GM12878 (cell line): ENCODE measurements around the gene EFCAB13. TPM values are rescaled to one million over a fixed set of nuclear protein-coding genes. Genes with fewer than 3 reads are reported as not detected.

ENCODE experiments used
- BHLHE40 ChIP-seq, 2 experiments: fragments of 450-650 bp in 1 of 2; IDR thresholded peaks; 2 replicates each; pipeline ENCODE4 v1.6.1; 2011 to 2017; ENCODE audit warnings: low read depth in 2 of 2, borderline replicate concordance in 1 of 2, improper control_type of control experiment in 1 of 2, low read length in 1 of 2, mild to moderate bottlenecking in 1 of 2
- CBX3 ChIP-seq: fragments of 200-600 bp; sonication (generic); IDR thresholded peaks from 2 replicates; pipeline ENCODE4 v1.6.1; 2016; ENCODE audit warnings: low read depth, borderline replicate concordance
- ESRRA ChIP-seq: IDR thresholded peaks from 2 replicates; pipeline ENCODE4 v1.6.1; 2012; ENCODE audit warnings: mild to moderate bottlenecking, low read length, improper control_type of control experiment
- GATAD2B ChIP-seq: fragments of 450-650 bp; conservative IDR thresholded peaks from 2 replicates; pipeline ENCODE4 v1.6.1; 2017; ENCODE audit warnings: low read depth, mild to moderate bottlenecking, moderate library complexity
- IRF5 ChIP-seq: fragments of 450-650 bp; IDR thresholded peaks from 2 replicates; pipeline ENCODE4 v1.6.1; 2017; ENCODE audit warnings: borderline replicate concordance
- MYC ChIP-seq: IDR thresholded peaks from 2 replicates; pipeline ENCODE4 v1.6.1; 2011; ENCODE audit warnings: mild to moderate bottlenecking, low read length, moderate library complexity, inconsistent platforms; ENCODE audit not compliant: insufficient read depth, insufficient replicate concordance, insufficient read length, severe bottlenecking
- PAX5 ChIP-seq: IDR thresholded peaks from 2 replicates; pipeline ENCODE4 v1.6.1; 2011; ENCODE audit warnings: low read depth, low read length, borderline replicate concordance
- PAX8 ChIP-seq: fragments of 450-650 bp; IDR thresholded peaks from 2 replicates; pipeline ENCODE4 v1.6.1; 2017; ENCODE audit warnings: mild to moderate bottlenecking, moderate library complexity
- PKNOX1 ChIP-seq: fragments of 450-650 bp; IDR thresholded peaks from 2 replicates; pipeline ENCODE4 v1.6.1; 2016; ENCODE audit warnings: mild to moderate bottlenecking
- RB1 ChIP-seq: fragments of 450-650 bp; formaldehyde crosslinking; IDR thresholded peaks from 2 replicates; pipeline ENCODE4 v1.6.1; 2017; ENCODE audit warnings: mild to moderate bottlenecking, borderline replicate concordance
- SMAD5 ChIP-seq: IDR thresholded peaks from 2 replicates; pipeline ENCODE4 v1.6.1; 2016; ENCODE audit warnings: antibody characterized with exemption, low read depth
- SP1 ChIP-seq: IDR thresholded peaks from one replicate; pipeline ENCODE4 v1.6.1; 2011; ENCODE audit warnings: low read depth, low read length
- SREBF1 ChIP-seq: IDR thresholded peaks from 2 replicates; pipeline ENCODE4 v1.6.1; 2012; ENCODE audit warnings: mild to moderate bottlenecking, low read length
- TAF1 ChIP-seq: IDR thresholded peaks from 2 replicates; pipeline ENCODE4 v1.6.1; 2011; ENCODE audit warnings: mild to moderate bottlenecking, low read depth, low read length, borderline replicate concordance
- WRNIP1 ChIP-seq: IDR thresholded peaks from 2 replicates; pipeline ENCODE4 v1.6.1; 2011; ENCODE audit warnings: low read depth, low read length, improper control_type of control experiment, borderline replicate concordance
- ZNF207 ChIP-seq: fragments of 450-650 bp; IDR thresholded peaks from 2 replicates; pipeline ENCODE4 v1.6.1; 2014; ENCODE audit warnings: antibody characterized with exemption, mild to moderate bottlenecking, borderline replicate concordance
- ZNF592 ChIP-seq: fragments of 450-650 bp; IDR thresholded peaks from 2 replicates; pipeline ENCODE4 v1.6.1; 2017; ENCODE audit warnings: mild to moderate bottlenecking, moderate library complexity
- ZNF622 ChIP-seq: fragments of 450-650 bp; IDR thresholded peaks from 2 replicates; pipeline ENCODE4 v1.6.1; 2017; ENCODE audit warnings: mild to moderate bottlenecking, inconsistent platforms
- ZSCAN29 ChIP-seq: fragments of 450-650 bp; IDR thresholded peaks from 2 replicates; pipeline ENCODE4 v1.6.1; 2017; ENCODE audit warnings: mild to moderate bottlenecking, moderate library complexity
- polyA plus RNA-seq, 11 experiments: library from polyadenylated mRNA; depleted of rRNA in 4 of 11; unstranded in 6 of 11; stranded (reverse) in 5 of 11; fragments of >200 nt; fragmentation: Nextera tagmentation in 4 of 11; fragmentation: Illumina TruSeq in 1 of 11; extraction: Ambion mirVana in 4 of 11; extraction: Trizol in 1 of 11; gene quantifications; 1 replicate in 1 of 11; 2 replicates in 10 of 11; pipeline versions ENCODE4 v1.2.1 to v1.2.3, GENCODE V29; 2011 to 2016; ENCODE audit warnings: inconsistent platforms in 2 of 11, missing spikeins in 2 of 11, low read depth in 1 of 11
- total RNA-seq, 4 experiments: library from RNA; depleted of rRNA in 3 of 4; stranded (reverse); fragments of >200 nt in 3 of 4; fragmentation: Illumina TruSeq in 1 of 4; extraction: Trizol in 1 of 4; gene quantifications; 2 replicates each; pipeline versions ENCODE4 v1.2.1 to v1.2.3, GENCODE V29; 2013 to 2021
- TF ChIP-seq, protein P1 (sequence below), 3 experiments: IDR thresholded peaks in 2 of 3; conservative IDR thresholded peaks in 1 of 3; 2 replicates each; pipeline ENCODE4 v1.5.1; 2011; ENCODE audit warnings: low read depth in 3 of 3, low read length in 3 of 3, mild to moderate bottlenecking in 3 of 3, control low read depth in 2 of 3, moderate library complexity in 2 of 3, inconsistent platforms in 1 of 3, mixed read lengths in 1 of 3; ENCODE audit not compliant: control insufficient read depth in 2 of 3, insufficient read depth in 1 of 3; ENCODE audit errors: extremely low read depth in 1 of 3
- TF ChIP-seq, protein P2 (sequence below): IDR thresholded peaks from 2 replicates; pipeline ENCODE4 v1.6.1; 2012; ENCODE audit warnings: low read depth, low read length, improper control_type of control experiment

Gene EFCAB13
- total and polyA plus RNA-seq, 10 of the 15 experiments (the other 5 are each of a cell fraction or from before 2014, with no cell fraction given): 0.90 to 8.7 (median 5.0) TPM

- TF ChIP-seq PKNOX1 (peak; percentile 73), SREBF1 (no peak), WRNIP1 (no peak), RB1 (no peak), ZNF207 (no peak; the same call in 1 of the 2 replicates), ZNF622 (no peak), ZNF592 (peak; percentile 98), SMAD5 (0 out of 2 replicates have a peak, but pooled peaks have one; percentile 60), ZSCAN29 (no peak), GATAD2B (peak; percentile 93), PAX5 (peak; percentile 49), TAF1 (no peak), PAX8 (no peak), IRF5 (no peak), SP1 (no peak), MYC (no peak), CBX3 (no peak), BHLHE40 (IDR thresholded peaks at IDR 0.05; ENCODE audit: borderline replicate concordance in 1 of 2, low read depth in 2 of 2, low read length in 1 of 2) (peak; percentile 82 to 90), ESRRA (0 out of 2 replicates have a peak, but pooled peaks have one; percentile 44)
- TF ChIP-seq, protein P1, sequence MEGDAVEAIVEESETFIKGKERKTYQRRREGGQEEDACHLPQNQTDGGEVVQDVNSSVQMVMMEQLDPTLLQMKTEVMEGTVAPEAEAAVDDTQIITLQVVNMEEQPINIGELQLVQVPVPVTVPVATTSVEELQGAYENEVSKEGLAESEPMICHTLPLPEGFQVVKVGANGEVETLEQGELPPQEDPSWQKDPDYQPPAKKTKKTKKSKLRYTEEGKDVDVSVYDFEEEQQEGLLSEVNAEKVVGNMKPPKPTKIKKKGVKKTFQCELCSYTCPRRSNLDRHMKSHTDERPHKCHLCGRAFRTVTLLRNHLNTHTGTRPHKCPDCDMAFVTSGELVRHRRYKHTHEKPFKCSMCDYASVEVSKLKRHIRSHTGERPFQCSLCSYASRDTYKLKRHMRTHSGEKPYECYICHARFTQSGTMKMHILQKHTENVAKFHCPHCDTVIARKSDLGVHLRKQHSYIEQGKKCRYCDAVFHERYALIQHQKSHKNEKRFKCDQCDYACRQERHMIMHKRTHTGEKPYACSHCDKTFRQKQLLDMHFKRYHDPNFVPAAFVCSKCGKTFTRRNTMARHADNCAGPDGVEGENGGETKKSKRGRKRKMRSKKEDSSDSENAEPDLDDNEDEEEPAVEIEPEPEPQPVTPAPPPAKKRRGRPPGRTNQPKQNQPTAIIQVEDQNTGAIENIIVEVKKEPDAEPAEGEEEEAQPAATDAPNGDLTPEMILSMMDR (IDR thresholded peaks at IDR 0.05 in 2 of 3, conservative IDR thresholded peaks at IDR 0.05 in 1 of 3; ENCODE audit: control insufficient read depth in 2 of 3, extremely low read depth in 1 of 3, insufficient read depth in 1 of 3, low read depth in 3 of 3, low read length in 3 of 3): no peak
- TF ChIP-seq, protein P2, sequence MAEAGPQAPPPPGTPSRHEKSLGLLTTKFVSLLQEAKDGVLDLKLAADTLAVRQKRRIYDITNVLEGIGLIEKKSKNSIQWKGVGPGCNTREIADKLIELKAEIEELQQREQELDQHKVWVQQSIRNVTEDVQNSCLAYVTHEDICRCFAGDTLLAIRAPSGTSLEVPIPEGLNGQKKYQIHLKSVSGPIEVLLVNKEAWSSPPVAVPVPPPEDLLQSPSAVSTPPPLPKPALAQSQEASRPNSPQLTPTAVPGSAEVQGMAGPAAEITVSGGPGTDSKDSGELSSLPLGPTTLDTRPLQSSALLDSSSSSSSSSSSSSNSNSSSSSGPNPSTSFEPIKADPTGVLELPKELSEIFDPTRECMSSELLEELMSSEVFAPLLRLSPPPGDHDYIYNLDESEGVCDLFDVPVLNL: no peak
Measured at GRCh38 chr17:47286198-47286914, 37.4 kb upstream of the EFCAB13 start (continued).
